Measurements from ENCODE around the gene ACTR8.

The ACTR8 gene

GRCh38 chr3:53820084-53820483 lies 61.9 kb downstream of the ACTR8 start:
- no peaks in the 10 kb centered on the region for H3K36me3 Mint-ChIP-seq
- H3K27ac Mint-ChIP-seq: no peak overlapping the region
- H3K4me1 Mint-ChIP-seq: peaks cover 5% of the 10 kb centered on the region
- no peak for DNase-seq
- peaks cover 35% of the 10 kb centered on the region for H3K27me3 Mint-ChIP-seq
- no peak overlapping the region for H3K4me3 Mint-ChIP-seq
- H3K9me3 Mint-ChIP-seq: no peaks in the 10 kb centered on the region
- CTCF ChIA-PET: no interaction called here

- Mint-ChIP-seq H3K27me3 (peaks cover 30% of the 10 kb centered on the region), H3K4me1 (peaks cover 5% of the 10 kb centered on the region), H3K9me3 (no peaks in the 10 kb centered on the region), H3K36me3 (no peaks in the 10 kb centered on the region), H3K27ac (no peak overlapping the region), H3K4me3 (no peak overlapping the region)
- CTCF ChIA-PET: no interaction called here
- no peak for DNase-seq
Measured at GRCh38 chr3:53819163-53819868, 62.6 kb downstream of the ACTR8 start.

GRCh38 chr3:53818221-53819162 lies 63.5 kb downstream of the ACTR8 start:
- Mint-ChIP-seq H3K27ac (no peak overlapping the region), H3K36me3 (no peaks in the 10 kb centered on the region), H3K4me1 (peaks cover 5% of the 10 kb centered on the region), H3K4me3 (no peak overlapping the region), H3K27me3 (peaks cover 28% of the 10 kb centered on the region), H3K9me3 (no peaks in the 10 kb centered on the region)
- DNase-seq: no peak
- CTCF ChIA-PET: no interaction called here

GRCh38 chr3:53817809-53818208 lies 64.1 kb downstream of the ACTR8 start:
- H3K27ac Mint-ChIP-seq: no peak overlapping the region
- CTCF ChIA-PET: no interaction called here
- H3K36me3 Mint-ChIP-seq: no peaks in the 10 kb centered on the region
- DNase-seq: no peak
- peaks cover 28% of the 10 kb centered on the region for H3K27me3 Mint-ChIP-seq
- peaks cover 5% of the 10 kb centered on the region for H3K4me1 Mint-ChIP-seq
- no peaks in the 10 kb centered on the region for H3K9me3 Mint-ChIP-seq
- no peak overlapping the region for H3K4me3 Mint-ChIP-seq

- H3K36me3 Mint-ChIP-seq: no peaks in the 10 kb centered on the region
- CTCF ChIA-PET: no interaction called here
- H3K4me1 Mint-ChIP-seq: peaks cover 5% of the 10 kb centered on the region
- no peaks in the 10 kb centered on the region for H3K9me3 Mint-ChIP-seq
- H3K4me3 Mint-ChIP-seq: no peak overlapping the region
- H3K27ac Mint-ChIP-seq: no peak overlapping the region
- DNase-seq: no peak
- peaks cover 28% of the 10 kb centered on the region for H3K27me3 Mint-ChIP-seq
Measured at GRCh38 chr3:53817211-53817610, 64.7 kb downstream of the ACTR8 start.

All from activated naive CD4-positive, alpha-beta T cell treated with anti-CD3 and anti-CD28 coated beads, Interleukin-2, amount 10 ng/mL, durations not matched to agents 7 days and 5 days (primary cell).